GM12878 (cell line): ENCODE data around the gene SPTBN1. TPM values are rescaled to one million over a fixed set of nuclear protein-coding genes. Genes with fewer than 3 reads are reported as not detected.
A peak's percentile ranks its signal among the peaks of the same experiment; 100 is the strongest.

Experiments
- ATAC-seq: fragments of 200-7000 bp; cut with Tn5 transposase; 3 replicates; pipeline ENCODE4 v1.9.1; 2020; ENCODE audit warnings: mild to moderate bottlenecking, moderate library complexity
- BruUV-seq: library from RNA; stranded (reverse); fragments of 400-500 nt; replicated peaks from 2 replicates; lab custom pipeline; 2021; lab: Mats Ljungman, UMichigan
- CTCF ChIA-PET: fragments of 300-600 bp; sonication (Branson Sonifier 250); formaldehyde crosslinking; extraction: SDS; loops from one replicate; lab custom pipeline; 2021; ENCODE audit warnings: inconsistent platforms; lab: Yijun Ruan, JAX
- POLR2A ChIA-PET: fragments of 350-600 bp; formaldehyde crosslinking; extraction: SDS; loops from one replicate; lab custom pipeline; 2021; ENCODE audit warnings: inconsistent platforms; lab: Charles Lee
- RAD21 ChIA-PET: fragments of 300-600 bp; sonication (Branson Sonifier 250); formaldehyde crosslinking; loops from one replicate; lab custom pipeline; 2023; ENCODE audit warnings: antibody characterized with exemption; ENCODE audit not compliant: unreplicated experiment; lab: Charles Lee
- SMC1A ChIA-PET: fragments of 300-600 bp; sonication (Branson Sonifier 250); formaldehyde crosslinking; loops from one replicate; lab custom pipeline; 2023; ENCODE audit not compliant: unreplicated experiment, uncharacterized antibody; lab: Charles Lee
- DNase-seq: peaks from one replicate; pipeline ENCODE4 v3.0.0-alpha.2; 2011; ENCODE audit warnings: low read depth, low spot score
- FAIRE-seq: peaks from 3 replicates; lab custom pipeline; 2011; peaks lifted over from hg19 to GRCh38; lab: Jason Lieb, UNC
- H2AFZ ChIP-seq: 2 replicates; pipeline ENCODE4 v1.6.0; 2011; ENCODE audit warnings: low read depth, low read length, control low read depth; ENCODE audit not compliant: control insufficient read depth
- H3K27ac ChIP-seq: 2 replicates; pipeline ENCODE4 v1.5.1; 2011; ENCODE audit warnings: control low read depth; ENCODE audit not compliant: control insufficient read depth, insufficient read depth
- H3K27me3 ChIP-seq, 2 experiments: replicated peaks in 1 of 2; 2 replicates each; pipeline versions ENCODE4 v1.6.0 to v1.6.1; 2011; ENCODE audit warnings: low read length in 1 of 2; ENCODE audit not compliant: control insufficient read depth in 2 of 2, insufficient read depth in 2 of 2
- H3K36me3 ChIP-seq, 2 experiments: 2 replicates each; pipeline ENCODE4 v1.5.1; 2011; ENCODE audit warnings: low read length in 1 of 2; ENCODE audit not compliant: control insufficient read depth in 2 of 2, insufficient read depth in 2 of 2
- H3K4me1 ChIP-seq: 2 replicates; pipeline ENCODE4 v1.6.1; 2011; ENCODE audit warnings: mild to moderate bottlenecking, low read length, moderate library complexity, mixed read lengths; ENCODE audit not compliant: control insufficient read depth, insufficient read depth
- H3K4me2 ChIP-seq: 2 replicates; pipeline ENCODE4 v1.6.0; 2011; ENCODE audit warnings: control low read depth; ENCODE audit not compliant: control insufficient read depth, insufficient read depth
- H3K4me3 ChIP-seq: fragments of 200-600 bp; sonication (generic); 2 replicates; pipeline ENCODE4 v1.5.1; 2016
- H3K79me2 ChIP-seq: 2 replicates; pipeline ENCODE4 v1.6.0; 2011; ENCODE audit warnings: low read length; ENCODE audit not compliant: control insufficient read depth, insufficient read depth
- H3K9ac ChIP-seq: 2 replicates; pipeline ENCODE4 v1.8.0; 2011; ENCODE audit warnings: low read length, control low read depth, mixed read lengths; ENCODE audit not compliant: control insufficient read depth, insufficient read depth
- H3K9me3 ChIP-seq: replicated peaks from 3 replicates; pipeline ENCODE4 v1.5.1; 2011; ENCODE audit warnings: mild to moderate bottlenecking, low read length; ENCODE audit not compliant: control insufficient read depth, insufficient read depth
- H4K20me1 ChIP-seq: 2 replicates; pipeline ENCODE4 v1.6.0; 2011; ENCODE audit not compliant: control insufficient read depth, insufficient read depth
- BACH1 ChIP-seq: fragments of 450-650 bp; IDR thresholded peaks from 2 replicates; pipeline ENCODE4 v1.6.1; 2017; ENCODE audit warnings: mild to moderate bottlenecking, borderline replicate concordance
- CHD2 ChIP-seq: IDR thresholded peaks from 2 replicates; pipeline ENCODE4 v1.6.1; 2011; ENCODE audit warnings: low read depth, low read length, improper control_type of control experiment, borderline replicate concordance
- FOS ChIP-seq: IDR thresholded peaks from 3 replicates; pipeline ENCODE4 v1.6.1; 2011; ENCODE audit warnings: borderline replicate concordance; ENCODE audit not compliant: insufficient read length; ENCODE audit errors: extremely low read depth
- KLF5 ChIP-seq: fragments of 450-650 bp; IDR thresholded peaks from 2 replicates; pipeline ENCODE4 v1.6.1; 2014; ENCODE audit warnings: mild to moderate bottlenecking; ENCODE audit not compliant: partially characterized antibody
- MTA2 ChIP-seq: fragments of 450-650 bp; IDR thresholded peaks from 2 replicates; pipeline ENCODE4 v1.6.1; 2016; ENCODE audit warnings: low read depth, mild to moderate bottlenecking, moderate library complexity
- MTA3 ChIP-seq: IDR thresholded peaks from 2 replicates; pipeline ENCODE4 v1.6.1; 2012; ENCODE audit warnings: low read length, inconsistent platforms, borderline replicate concordance
- NBN ChIP-seq: fragments of 450-650 bp; IDR thresholded peaks from 2 replicates; pipeline ENCODE4 v1.6.1; 2016
- NFYB ChIP-seq: IDR thresholded peaks from 2 replicates; pipeline ENCODE4 v1.6.1; 2011; ENCODE audit warnings: low read depth, mild to moderate bottlenecking, low read length, improper control_type of control experiment, moderate library complexity; ENCODE audit not compliant: insufficient read depth
- POLR2AphosphoS2 ChIP-seq: IDR thresholded peaks from 2 replicates; pipeline ENCODE4 v1.6.1; 2011; ENCODE audit warnings: low read depth, mild to moderate bottlenecking, low read length, improper control_type of control experiment, moderate library complexity
- POLR2AphosphoS5 ChIP-seq: IDR thresholded peaks from 2 replicates; pipeline ENCODE4 v1.6.1; 2011; ENCODE audit warnings: mild to moderate bottlenecking, low read length, inconsistent platforms
- SUZ12 ChIP-seq: fragments of 200-600 bp; sonication (generic); IDR thresholded peaks from one replicate; pipeline ENCODE4 v1.6.1; 2018; ENCODE audit warnings: antibody characterized with exemption, mild to moderate bottlenecking; ENCODE audit not compliant: unreplicated experiment
- TCF7 ChIP-seq: IDR thresholded peaks from 2 replicates; pipeline ENCODE4 v1.6.1; 2014; ENCODE audit warnings: antibody characterized with exemption, borderline replicate concordance
- USF1 ChIP-seq: IDR thresholded peaks from 2 replicates; pipeline ENCODE4 v1.6.1; 2011; ENCODE audit warnings: borderline replicate concordance, low read depth, mild to moderate bottlenecking, moderate library complexity, mixed read lengths, low read length; ENCODE audit not compliant: insufficient read depth; ENCODE audit errors: extremely low read length
- WGBS: methylation state at CpG from one replicate; pipeline ENCODE4 v1.1.6; 2016; ENCODE audit warnings: low lambda C conversion rate; ENCODE audit not compliant: insufficient replicate concordance, insufficient coverage; ENCODE audit errors: missing lambda C conversion rate; 5-methylcytosine and 5-hydroxymethylcytosine counted together
- in situ Hi-C: fragments of 300-500 bp; cut with MboI; formaldehyde crosslinking; loops from 9 replicates; pipeline ENCODE4 v1.14.3; 2018; ENCODE audit warnings: mixed read lengths
- intact Hi-C: fragments of 100-400 bp; cut with micrococcal nuclease; formaldehyde crosslinking; loops from one replicate; pipeline ENCODE4 v1.14.2; 2022; ENCODE audit not compliant: unreplicated experiment
- polyA plus RNA-seq, 11 experiments: library from polyadenylated mRNA; depleted of rRNA in 4 of 11; unstranded in 6 of 11; stranded (reverse) in 5 of 11; fragments of >200 nt; fragmentation: Nextera tagmentation in 4 of 11; fragmentation: Illumina TruSeq in 1 of 11; extraction: Ambion mirVana in 4 of 11; extraction: Trizol in 1 of 11; gene quantifications; 1 replicate in 1 of 11; 2 replicates in 10 of 11; pipeline versions ENCODE4 v1.2.1 to v1.2.3, GENCODE V29; 2011 to 2016; ENCODE audit warnings: inconsistent platforms in 2 of 11, missing spikeins in 2 of 11, low read depth in 1 of 11
- total RNA-seq, 4 experiments: library from RNA; depleted of rRNA in 3 of 4; stranded (reverse); fragments of >200 nt in 3 of 4; fragmentation: Illumina TruSeq in 1 of 4; extraction: Trizol in 1 of 4; gene quantifications; 2 replicates each; pipeline versions ENCODE4 v1.2.1 to v1.2.3, GENCODE V29; 2013 to 2021

SPTBN1 gene
- total and polyA plus RNA-seq, 10 of the 15 experiments (the other 5 are each of a cell fraction or from before 2014, with no cell fraction given), result 20.6 to 154 (median 76.7) TPM

DNA sequence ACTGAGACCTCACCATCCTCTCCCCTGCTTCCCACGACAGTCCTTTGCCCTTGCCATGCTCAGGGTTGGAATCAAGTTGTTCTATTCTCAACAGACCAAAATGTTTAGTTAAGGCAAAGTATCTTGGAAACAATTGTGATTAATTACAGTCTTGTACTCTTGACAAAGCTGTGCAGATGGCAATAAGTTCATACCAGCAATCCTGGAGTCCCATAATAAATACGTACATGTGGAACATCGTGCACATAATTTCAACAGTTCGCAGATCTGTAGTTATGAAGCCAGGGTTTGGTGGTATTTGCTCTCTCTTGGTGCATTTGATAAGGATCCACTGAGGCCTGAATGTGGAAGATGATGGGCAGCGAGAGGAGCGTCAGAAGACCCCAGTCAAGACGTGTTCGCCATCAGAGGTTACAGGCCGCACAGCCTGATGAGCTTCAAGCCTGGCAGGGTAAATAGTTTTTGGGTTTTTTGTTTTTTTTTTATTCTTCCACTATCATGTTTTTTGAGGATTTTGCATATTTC is 214.4 kb downstream of the SPTBN1 start:
- no peak overlapping the region for H3K27ac ChIP-seq
- H3K9ac ChIP-seq, result no peak overlapping the region
- H3K4me3 ChIP-seq, result no peak overlapping the region
- BruUV-seq, result no TSS peak
- no peaks in the 10 kb centered on the region for H4K20me1 ChIP-seq
- TF ChIP-seq FOS, result no peak
- TF ChIP-seq POLR2AphosphoS2, result 0 out of 2 replicates have a peak, but pooled peaks have one; percentile 48
- TF ChIP-seq POLR2AphosphoS5, result peak; percentile 65
- no peaks in the 10 kb centered on the region for H3K79me2 ChIP-seq
- in situ Hi-C loops (no loop called here), intact Hi-C loops (no loop called here)
- peaks cover 9% of the 10 kb centered on the region for H3K4me1 ChIP-seq
- H3K36me3 ChIP-seq, result peaks cover 22 to 36% of the 10 kb centered on the region in 2 experiments
- CTCF ChIA-PET, result interaction anchor here (5.4 kb wide), 1 partner anchor 34 kb away, joined by 26 read pairs; no protein-coding TSS in a partner anchor
- H2AFZ ChIP-seq, result no peak overlapping the region
- WGBS, result 97% methylated on average over 9 of the region's 9 CpGs
- FAIRE-seq (no peak), ATAC-seq (no peak), DNase-seq (no peak)
- RAD21 ChIA-PET, result interaction anchor here (0.9 kb wide), 1 partner anchor 147 kb away, joined by 4 read pairs; no protein-coding TSS in a partner anchor
- POLR2A ChIA-PET, result no interaction called here
- no peaks in the 10 kb centered on the region for H3K9me3 ChIP-seq
- SMC1A ChIA-PET, result interaction anchor here (0.6 to 1.2 kb wide), 2 partner anchors 12 to 34 kb away, joined by 3 to 6 read pairs; no protein-coding TSS in a partner anchor
- H3K4me2 ChIP-seq, result no peak overlapping the region
- H3K27me3 ChIP-seq, result no peaks in the 10 kb centered on the region

GRCh38 chr2:54671010-54671409 is 214.9 kb downstream of the SPTBN1 start:
- WGBS, result 99% methylated on average over 3 of the region's 3 CpGs
- no peaks in the 10 kb centered on the region for H3K27me3 ChIP-seq
- no peak overlapping the region for H3K4me3 ChIP-seq
- H3K9ac ChIP-seq, result no peak overlapping the region
- ChIA-PET POLR2A (interaction anchor here (0.7 kb wide), 1 partner anchor 33 kb away, joined by 3 read pairs; no protein-coding TSS in a partner anchor), SMC1A (interaction anchor here (0.6 to 1.2 kb wide), 3 partner anchors 12 to 499 kb away, joined by 3 to 6 read pairs (median 4); no protein-coding TSS in a partner anchor), RAD21 (interaction anchor here (0.9 kb wide), 2 partner anchors 33 to 147 kb away, joined by 3 to 4 read pairs; no protein-coding TSS in a partner anchor), CTCF (interaction anchor here (5.4 kb wide), 1 partner anchor 34 kb away, joined by 26 read pairs; no protein-coding TSS in a partner anchor)
- in situ Hi-C loops, result no loop called here
- H3K27ac ChIP-seq, result no peak overlapping the region
- no peak for DNase-seq
- no peaks in the 10 kb centered on the region for H3K79me2 ChIP-seq
- H3K36me3 ChIP-seq, result peaks cover 22 to 32% of the 10 kb centered on the region in 2 experiments
- intact Hi-C loops, result no loop called here
- BruUV-seq, result no TSS peak
- no peaks in the 10 kb centered on the region for H4K20me1 ChIP-seq
- H3K4me2 ChIP-seq, result no peak overlapping the region
- H2AFZ ChIP-seq, result no peak overlapping the region
- ATAC-seq, result no peak
- H3K9me3 ChIP-seq, result no peaks in the 10 kb centered on the region
- no peak for FAIRE-seq
- H3K4me1 ChIP-seq, result peaks cover 9% of the 10 kb centered on the region
- TF ChIP-seq KLF5 (no peak), TCF7 (no peak), BACH1 (no peak), MTA3 (no peak), MTA2 (no peak), CHD2 (no peak), SUZ12 (no peak), FOS (no peak), NBN (no peak), USF1 (no peak), NFYB (no peak)
